Right lobe of liver (tissue), 4 donors: ENCODE measurements around the gene CHMP1B.

ENCODE experiments used
- CTCF ChIP-seq, 4 donors: fragments of 200-600 bp in 3 of 4; fragments of 450-650 bp in 1 of 4; IDR thresholded peaks; one replicate each; pipeline versions ENCODE4 v1.5.1 to v1.8.0; 2016 to 2022; ENCODE audit warnings: antibody characterized with exemption in 4 of 4, mild to moderate bottlenecking in 2 of 4
- POLR2A ChIP-seq: fragments of 450-650 bp; IDR thresholded peaks from one replicate; pipeline ENCODE4 v1.6.1; 2017; ENCODE audit warnings: antibody characterized with exemption, mild to moderate bottlenecking
- donor health status: DM: no; HTN: no; CAD: no.
- donor health status: DM: no; HTN: no; CAD: no.
- donor health status: DM: no; HTN: yes; CAD: no.

- TF ChIP-seq CTCF (IDR thresholded peaks at IDR 0.05) (no peak), POLR2A (no peak)
Observed at GRCh38 chr18:11891737-11892136, 40.5 kb downstream of the CHMP1B start.
